Renal cortical epithelial cell (primary cell): ENCODE results near the gene CLEC16A. TPM values are rescaled to one million over a fixed set of nuclear protein-coding genes. Genes with fewer than 3 reads are reported as not detected.
A peak's percentile ranks its signal among the peaks of the same experiment; 100 is the strongest.

ENCODE experiments used
- DNase-seq: peaks from one replicate; pipeline ENCODE4 v3.0.0-alpha.2; 2011; ENCODE audit warnings: low read depth
- total RNA-seq: library from RNA; depleted of rRNA; stranded (reverse); fragments of >200 nt; gene quantifications from 2 replicates; pipeline ENCODE4 v1.2.3, GENCODE V29; 2014

The CLEC16A gene
- total RNA-seq, 1 donor from 2014 or later: 48.3 TPM

GRCh38 chr16:11175106-11175786, 230.9 kb downstream of the CLEC16A start:
- DNase-seq: no peak

- DNase-seq: no peak
Measured at GRCh38 chr16:11175787-11176341, 231.5 kb downstream of the CLEC16A start.

GRCh38 chr16:11177578-11178160, 233.3 kb downstream of the CLEC16A start:
- no peak for DNase-seq

- DNase-seq: no peak
Measured at GRCh38 chr16:11178424-11178823, 234.1 kb downstream of the CLEC16A start.

- no peak for DNase-seq
Measured at GRCh38 chr16:11179574-11179973, 235.2 kb downstream of the CLEC16A start.

- DNase-seq: no peak
Measured at GRCh38 chr16:11180489-11180888, 236.1 kb downstream of the CLEC16A start.

- no peak for DNase-seq
Measured at GRCh38 chr16:11181242-11181898, 237.0 kb downstream of the CLEC16A start.

GRCh38 chr16:11181899-11182279, 237.5 kb downstream of the CLEC16A start:
- peak; percentile 48 for DNase-seq

- no peak for DNase-seq
Measured at GRCh38 chr16:11182411-11182810, 238.0 kb downstream of the CLEC16A start.

GRCh38 chr16:11183035-11183812, 238.9 kb downstream of the CLEC16A start:
- no peak for DNase-seq

- DNase-seq: no peak
Measured at GRCh38 chr16:11183951-11184350, 239.6 kb downstream of the CLEC16A start.

GRCh38 chr16:11187522-11188023, 243.2 kb downstream of the CLEC16A start:
- no peak for DNase-seq

GRCh38 chr16:11188801-11189740, 244.7 kb downstream of the CLEC16A start:
- DNase-seq: no peak

GRCh38 chr16:11190588-11191560, 246.5 kb downstream of the CLEC16A start:
- DNase-seq: no peak

- no peak for DNase-seq
Measured at GRCh38 chr16:11191665-11192064, 247.3 kb downstream of the CLEC16A start.

GRCh38 chr16:11193494-11193893, 249.1 kb downstream of the CLEC16A start:
- DNase-seq: no peak

- no peak for DNase-seq
Measured at GRCh38 chr16:11194913-11195312, 250.5 kb downstream of the CLEC16A start.

GRCh38 chr16:11196286-11196828, 252.0 kb downstream of the CLEC16A start:
- DNase-seq: no peak

- no peak for DNase-seq
Measured at GRCh38 chr16:11198375-11198774, 254.0 kb downstream of the CLEC16A start.
